AG10803 (cell line): ENCODE results near the gene NUP98.

Experiments used
- DNase-seq: peaks from one replicate; pipeline ENCODE4 v3.0.0; 2010; ENCODE audit warnings: low read depth
- H3K4me3 ChIP-seq: 2 replicates; pipeline ENCODE4 v1.5.1; 2011; ENCODE audit warnings: mild to moderate bottlenecking, low read length, control low read depth
- CTCF ChIP-seq: conservative IDR thresholded peaks from 2 replicates; pipeline ENCODE4 v1.5.1; 2011; ENCODE audit warnings: mild to moderate bottlenecking, low read length, control low read depth, inconsistent platforms

NUP98 gene

GRCh38 chr11:3671334-3672254, 125.8 kb downstream of the NUP98 start, which contains the start of gene CHRNA10:
Gene CHRNA10 (minus strand): TSS chr11:3671384. CDS start chr11:3671312, 72 bp downstream.
- DNase-seq: no peak
- TF ChIP-seq CTCF: no peak
- no peak within 1 kb of the TSS for H3K4me3 ChIP-seq

- no peak for DNase-seq
- H3K4me3 ChIP-seq: no peak overlapping the region
- TF ChIP-seq CTCF: no peak
Observed at GRCh38 chr11:3669742-3670183, 127.6 kb downstream of the NUP98 start.

GRCh38 chr11:3669128-3669527, 128.2 kb downstream of the NUP98 start:
- DNase-seq: no peak
- H3K4me3 ChIP-seq: no peak overlapping the region
- no peak for TF ChIP-seq CTCF

GRCh38 chr11:3667149-3668035, 130.0 kb downstream of the NUP98 start:
- no peak overlapping the region for H3K4me3 ChIP-seq
- DNase-seq: no peak
- TF ChIP-seq CTCF: no peak

- no peak for TF ChIP-seq CTCF
- no peak for DNase-seq
- no peak overlapping the region for H3K4me3 ChIP-seq
Observed at GRCh38 chr11:3666023-3666530, 131.3 kb downstream of the NUP98 start.

- DNase-seq: no peak
- H3K4me3 ChIP-seq: no peak overlapping the region
- TF ChIP-seq CTCF: no peak
Observed at GRCh38 chr11:3665336-3666022, 131.9 kb downstream of the NUP98 start.
